CD4-positive, alpha-beta T cell (primary cell): ENCODE results near the gene AQP5. TPM values are rescaled to one million over a fixed set of nuclear protein-coding genes. Genes with fewer than 3 reads are reported as not detected.

Source experiments
- ATAC-seq: fragments of 200-7000 bp; cut with Tn5 transposase; one replicate; pipeline ENCODE4 v1.10.0; 2022; ENCODE audit warnings: mild to moderate bottlenecking; ENCODE audit not compliant: poor library complexity
- CTCF ChIA-PET: fragments of 350-600 bp; sonication (Branson Sonifier 250); formaldehyde crosslinking; loops from one replicate; lab custom pipeline; 2021; ENCODE audit warnings: antibody characterized with exemption, inconsistent platforms; lab: Charles Lee
- POLR2A ChIA-PET: fragments of 350-600 bp; sonication (Branson Sonifier 250); formaldehyde crosslinking; loops from one replicate; lab custom pipeline; 2021; ENCODE audit warnings: antibody characterized with exemption, inconsistent platforms; lab: Charles Lee
- DNase-seq, 14 experiments: peaks; one replicate each; pipeline ENCODE4 v3.0.0-alpha.2; 2013 to 2020; ENCODE audit warnings: mixed read lengths in 2 of 14
- H3K27ac ChIP-seq, 2 donors: one replicate each; pipeline versions ENCODE4 v1.5.1 to v1.7.0; 2013; ENCODE audit warnings: low read length in 2 of 2, low read depth in 1 of 2, mild to moderate bottlenecking in 1 of 2
- H3K27me3 ChIP-seq, 2 experiments: 1 replicate in 1 of 2; 2 replicates in 1 of 2; pipeline versions ENCODE4 v1.6.1 to v1.7.0; 2013; ENCODE audit warnings: low read length in 2 of 2, control low read depth in 1 of 2, mild to moderate bottlenecking in 1 of 2, moderate library complexity in 1 of 2; ENCODE audit not compliant: insufficient read depth in 2 of 2, control insufficient read depth in 1 of 2
- H3K36me3 ChIP-seq: one replicate; pipeline ENCODE4 v1.6.1; 2013; ENCODE audit warnings: low read length, control low read depth; ENCODE audit not compliant: insufficient read depth
- H3K4me1 ChIP-seq: one replicate; pipeline ENCODE4 v1.6.1; 2013; ENCODE audit warnings: low read length, control low read depth; ENCODE audit not compliant: insufficient read depth
- H3K4me3 ChIP-seq: one replicate; pipeline ENCODE4 v1.5.1; 2013; ENCODE audit warnings: mild to moderate bottlenecking, low read length, moderate library complexity
- H3K9me3 ChIP-seq, 2 experiments: 1 replicate in 1 of 2; 2 replicates in 1 of 2; pipeline versions ENCODE4 v1.6.1 to v1.7.0; 2013; ENCODE audit warnings: low read length in 2 of 2, mild to moderate bottlenecking in 2 of 2, control low read depth in 1 of 2, moderate library complexity in 1 of 2; ENCODE audit not compliant: control insufficient read depth in 1 of 2, insufficient read depth in 1 of 2
- H3K27ac Mint-ChIP-seq: one replicate; pipeline ENCODE4 v1.8.0; 2020; ENCODE audit warnings: mixed read lengths
- H3K27me3 Mint-ChIP-seq: one replicate; pipeline ENCODE4 v1.8.0; 2021; ENCODE audit warnings: mixed read lengths
- H3K36me3 Mint-ChIP-seq: one replicate; pipeline ENCODE4 v1.8.0; 2021; ENCODE audit warnings: low read depth, mixed read lengths
- H3K4me1 Mint-ChIP-seq: one replicate; pipeline ENCODE4 v1.8.0; 2021; ENCODE audit warnings: low read depth, mixed read lengths
- H3K4me3 Mint-ChIP-seq: one replicate; pipeline ENCODE4 v1.8.0; 2020; ENCODE audit warnings: mild to moderate bottlenecking, mixed read lengths
- H3K9me3 Mint-ChIP-seq: one replicate; pipeline ENCODE4 v1.8.0; 2020; ENCODE audit warnings: mixed read lengths
- intact Hi-C, 2 experiments: fragments of 100-400 bp; cut with DNase I in 1 of 2; cut with micrococcal nuclease in 1 of 2; formaldehyde crosslinking; loops; one replicate each; pipeline versions ENCODE4 v1.15.1 to v1.9.0; 2023 to 2025; cut with DNase I, micrococcal nuclease
- total RNA-seq, 174 experiments: library from RNA in 2 of 174; stranded (reverse) in 2 of 174; gene quantifications; one replicate each; pipeline ENCODE4 v1.2.3 and lab custom pipeline; 2021 to 2026
- TF ChIP-seq, protein P1 (sequence below): fragments of 200-600 bp; IDR thresholded peaks from one replicate; pipeline ENCODE4 v1.8.0; 2022; ENCODE audit warnings: antibody characterized with exemption, mild to moderate bottlenecking

Gene AQP5
- total RNA-seq, 2 experiments from 2014 or later, result not detected

DNA sequence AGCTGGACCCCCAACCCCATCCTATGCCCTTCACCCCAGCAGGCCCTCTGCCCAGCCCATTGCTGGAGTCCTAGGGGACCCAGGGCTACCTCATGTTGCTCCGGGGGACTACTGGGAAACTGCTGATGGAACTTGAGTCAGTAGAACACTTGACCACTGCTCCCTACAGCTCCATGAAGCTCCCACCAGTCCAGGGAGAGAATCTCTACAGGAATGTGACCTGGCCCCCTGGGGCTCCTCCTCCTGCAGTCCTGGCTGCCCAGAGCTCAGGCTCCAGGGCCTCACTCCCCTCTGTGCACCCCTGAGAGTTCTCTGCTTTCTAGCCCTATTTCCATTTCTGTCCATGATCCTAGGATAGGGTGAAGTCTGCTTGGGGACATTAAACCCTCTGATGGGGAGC is 22.0 kb upstream of the AQP5 start:
- TF ChIP-seq, protein P1, sequence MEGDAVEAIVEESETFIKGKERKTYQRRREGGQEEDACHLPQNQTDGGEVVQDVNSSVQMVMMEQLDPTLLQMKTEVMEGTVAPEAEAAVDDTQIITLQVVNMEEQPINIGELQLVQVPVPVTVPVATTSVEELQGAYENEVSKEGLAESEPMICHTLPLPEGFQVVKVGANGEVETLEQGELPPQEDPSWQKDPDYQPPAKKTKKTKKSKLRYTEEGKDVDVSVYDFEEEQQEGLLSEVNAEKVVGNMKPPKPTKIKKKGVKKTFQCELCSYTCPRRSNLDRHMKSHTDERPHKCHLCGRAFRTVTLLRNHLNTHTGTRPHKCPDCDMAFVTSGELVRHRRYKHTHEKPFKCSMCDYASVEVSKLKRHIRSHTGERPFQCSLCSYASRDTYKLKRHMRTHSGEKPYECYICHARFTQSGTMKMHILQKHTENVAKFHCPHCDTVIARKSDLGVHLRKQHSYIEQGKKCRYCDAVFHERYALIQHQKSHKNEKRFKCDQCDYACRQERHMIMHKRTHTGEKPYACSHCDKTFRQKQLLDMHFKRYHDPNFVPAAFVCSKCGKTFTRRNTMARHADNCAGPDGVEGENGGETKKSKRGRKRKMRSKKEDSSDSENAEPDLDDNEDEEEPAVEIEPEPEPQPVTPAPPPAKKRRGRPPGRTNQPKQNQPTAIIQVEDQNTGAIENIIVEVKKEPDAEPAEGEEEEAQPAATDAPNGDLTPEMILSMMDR, result no peak
- Mint-ChIP-seq H3K9me3 (no peaks in the 10 kb centered on the region), H3K36me3 (no peaks in the 10 kb centered on the region), H3K27ac (no peak overlapping the region), H3K27me3 (no peaks in the 10 kb centered on the region), H3K4me1 (peaks cover 13% of the 10 kb centered on the region), H3K4me3 (no peak overlapping the region)
- Histone ChIP-seq H3K4me3 (no peak overlapping the region), H3K9me3 (no peaks in the 10 kb centered on the region), H3K27me3 (no peaks in the 10 kb centered on the region), H3K36me3 (no peaks in the 10 kb centered on the region), H3K27ac (no peak overlapping the region), H3K4me1 (peaks cover 29% of the 10 kb centered on the region)
- DNase-seq (no peak), ATAC-seq (no peak)
- ChIA-PET CTCF (interaction anchor here (1.9 kb wide), 1 partner anchor 27 kb away, joined by 6 read pairs; no protein-coding TSS in a partner anchor), POLR2A (no interaction called here)
- intact Hi-C loops, result no loop called here

DNA sequence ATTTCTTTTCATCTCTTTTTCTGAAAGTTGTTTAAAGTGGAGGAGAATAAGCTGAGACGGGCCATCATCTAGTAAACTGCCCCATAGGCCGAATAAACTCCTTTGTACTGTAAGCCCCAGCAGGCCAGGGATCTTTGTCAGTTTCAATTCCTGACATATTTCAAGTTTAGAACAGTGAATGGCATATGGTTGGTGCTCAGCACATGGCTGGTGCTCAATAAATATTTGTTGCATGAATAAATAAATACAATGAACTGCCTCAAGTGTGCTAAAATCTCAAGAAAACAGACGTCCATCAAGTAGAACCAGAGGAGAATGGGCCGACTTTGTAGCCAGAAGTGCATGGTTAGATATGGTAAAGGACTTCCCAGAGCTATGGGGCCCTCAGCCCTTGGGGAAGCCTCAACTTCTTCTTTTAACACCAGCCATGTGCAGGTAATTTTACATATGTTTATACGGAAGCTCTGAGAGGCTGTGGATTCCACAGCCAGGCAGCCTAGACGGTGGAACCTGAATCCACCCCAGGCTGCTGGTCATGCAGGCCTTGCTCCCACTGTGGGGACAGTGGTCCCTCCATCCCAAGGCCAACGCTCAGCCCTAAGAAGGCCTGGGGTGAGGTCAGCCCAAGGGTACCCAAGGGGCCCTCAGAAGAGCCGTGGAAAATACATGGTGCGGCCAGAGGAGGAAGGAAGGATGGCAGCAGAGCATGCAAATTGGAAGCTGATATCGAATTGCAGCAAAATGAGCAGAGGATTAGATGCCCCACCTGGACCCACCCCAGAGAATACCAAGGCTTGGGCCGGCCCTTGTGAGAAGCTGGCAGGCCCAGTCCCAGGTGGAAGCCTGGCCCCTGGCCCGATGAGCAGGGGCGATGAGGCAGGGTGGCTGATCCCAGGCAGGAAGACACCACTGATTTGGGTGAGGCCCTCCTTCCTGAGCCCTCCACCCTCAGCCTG is 19.8 kb upstream of the AQP5 start:
- H3K9me3 Mint-ChIP-seq, result no peaks in the 10 kb centered on the region
- TF ChIP-seq, protein P1, result no peak
- ATAC-seq, result no peak
- ChIA-PET CTCF (interaction anchor here (1.5 to 1.9 kb wide), 2 partner anchors 25 kb away, joined by 4 to 6 read pairs; no protein-coding TSS in a partner anchor), POLR2A (no interaction called here)
- H3K4me3 Mint-ChIP-seq, result no peak overlapping the region
- H3K27me3 ChIP-seq, result no peaks in the 10 kb centered on the region
- no peak overlapping the region for H3K27ac ChIP-seq
- H3K36me3 ChIP-seq, result no peaks in the 10 kb centered on the region
- DNase-seq, result no peak
- H3K4me3 ChIP-seq, result no peak overlapping the region
- peaks cover 30% of the 10 kb centered on the region for H3K4me1 Mint-ChIP-seq
- intact Hi-C loops, result no loop called here
- no peaks in the 10 kb centered on the region for H3K27me3 Mint-ChIP-seq
- H3K4me1 ChIP-seq, result peaks cover 40% of the 10 kb centered on the region
- no peaks in the 10 kb centered on the region for H3K36me3 Mint-ChIP-seq
- no peak overlapping the region for H3K27ac Mint-ChIP-seq
- no peaks in the 10 kb centered on the region for H3K9me3 ChIP-seq

DNA sequence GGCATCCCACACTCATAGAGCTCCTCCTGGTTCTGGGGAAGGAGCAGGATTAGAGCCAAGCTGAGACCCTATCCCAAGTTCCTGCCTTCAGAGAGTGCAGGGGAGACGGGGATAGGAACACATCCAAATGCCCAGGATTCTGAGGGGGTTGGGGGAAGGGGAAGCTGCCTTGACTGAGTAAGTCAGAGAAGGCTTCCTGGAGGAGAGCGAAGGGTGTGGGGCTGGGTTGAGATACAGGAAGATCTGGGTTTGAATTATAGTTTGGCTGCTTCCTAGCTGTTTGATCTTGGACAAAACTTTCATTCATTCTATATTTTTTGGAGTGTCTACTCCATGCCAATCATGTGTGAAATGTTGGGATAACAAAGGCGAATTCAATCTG is 19.2 kb upstream of the AQP5 start:
- TF ChIP-seq, protein P1, result no peak
- Histone ChIP-seq H3K4me1 (peaks cover 40% of the 10 kb centered on the region), H3K36me3 (no peaks in the 10 kb centered on the region), H3K4me3 (no peak overlapping the region), H3K27me3 (no peaks in the 10 kb centered on the region), H3K9me3 (no peaks in the 10 kb centered on the region), H3K27ac (no peak overlapping the region)
- no peak for ATAC-seq
- ChIA-PET POLR2A (no interaction called here), CTCF (interaction anchor here (1.5 kb wide), 1 partner anchor 25 kb away, joined by 4 read pairs; no protein-coding TSS in a partner anchor)
- DNase-seq, result no peak
- no peaks in the 10 kb centered on the region for H3K36me3 Mint-ChIP-seq
- H3K27ac Mint-ChIP-seq, result peak overlapping the region; percentile 13
- H3K9me3 Mint-ChIP-seq, result no peaks in the 10 kb centered on the region
- intact Hi-C loops, result no loop called here
- H3K4me3 Mint-ChIP-seq, result no peak overlapping the region
- H3K27me3 Mint-ChIP-seq, result no peaks in the 10 kb centered on the region
- H3K4me1 Mint-ChIP-seq, result peaks cover 30% of the 10 kb centered on the region
